ENCODE data around the gene OTX1.
"Not testable (repeated sequence)": the region's sequence is repeated elsewhere in the genome, so short reads cannot be mapped to it uniquely, and the experiment has no call there.

Gene OTX1

DNA sequence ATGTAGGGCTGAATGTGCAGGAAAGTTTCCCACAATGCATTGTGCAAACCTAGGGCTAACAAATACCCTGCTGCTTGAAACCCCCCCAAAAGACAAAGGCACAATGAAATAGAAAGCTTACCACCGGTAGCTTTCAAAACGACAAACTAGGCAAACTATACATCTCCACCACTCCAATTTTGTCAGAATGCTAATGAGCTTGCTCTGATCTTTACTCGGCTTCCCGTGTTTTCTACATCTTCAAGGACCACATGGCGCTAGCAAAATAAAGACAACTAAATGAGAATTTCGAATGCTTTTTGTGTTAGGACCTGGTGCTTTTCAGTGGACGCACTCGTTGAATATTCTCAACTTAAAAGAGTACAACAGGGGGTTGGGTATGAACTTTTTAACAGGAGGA, 37.2 kb upstream of the OTX1 start:
- Histone ChIP-seq H3K9me3 (ENCODE audit: insufficient read depth, low read length) (no peaks in the 10 kb centered on the region), H3K4me3 (ENCODE audit: insufficient read length, low read depth) (no peak overlapping the region), H3K36me3 (ENCODE audit: insufficient read depth, insufficient read length, low read length) (no peaks in the 10 kb centered on the region), H3K9ac (ENCODE audit: insufficient read length, low read depth) (no peak overlapping the region), H3K4me1 (ENCODE audit: insufficient read depth, insufficient read length) (no peaks in the 10 kb centered on the region), H3K27me3 (ENCODE audit: insufficient read depth, insufficient read length) (no peaks in the 10 kb centered on the region)
- DNase-seq (ENCODE audit: low read depth, low spot score), result no peak
- TF ChIP-seq YY1 (IDR thresholded peaks at IDR 0.05; ENCODE audit: insufficient read depth, insufficient read length) (no peak), ZNF274 (IDR thresholded peaks at IDR 0.05; ENCODE audit: low read depth, low read length) (no peak), SUZ12 (IDR thresholded peaks at IDR 0.05; ENCODE audit: extremely low read depth, insufficient read depth, insufficient read length) (no peak)

DNA sequence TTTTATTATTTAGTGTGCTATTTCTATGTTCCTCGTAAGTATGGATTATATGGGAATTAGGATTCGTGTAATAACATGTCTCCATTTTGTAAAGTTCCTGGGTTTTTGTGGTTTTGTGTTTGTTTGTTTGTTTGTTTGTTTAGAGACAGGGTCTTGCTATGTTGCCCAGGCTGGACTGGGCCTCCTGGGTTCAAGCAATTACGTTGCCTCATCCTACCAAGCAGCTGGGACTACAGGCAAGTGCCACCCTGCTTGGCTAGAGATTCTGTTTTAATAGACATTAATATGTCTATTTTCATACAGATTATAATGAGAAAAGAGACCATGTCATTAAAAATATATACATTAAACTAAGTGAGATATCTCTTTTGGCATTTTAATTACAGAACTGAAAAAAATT, 35.2 kb upstream of the OTX1 start:
- no peak for TF ChIP-seq YY1 (IDR thresholded peaks at IDR 0.05; ENCODE audit: insufficient read depth, insufficient read length)
- TF ChIP-seq SUZ12 (IDR thresholded peaks at IDR 0.05; ENCODE audit: extremely low read depth, insufficient read depth, insufficient read length), result no peak
- no peak for TF ChIP-seq ZNF274 (IDR thresholded peaks at IDR 0.05; ENCODE audit: low read depth, low read length)
- H3K9ac ChIP-seq (ENCODE audit: insufficient read length, low read depth), result no peak overlapping the region
- no peaks in the 10 kb centered on the region for H3K4me1 ChIP-seq (ENCODE audit: insufficient read depth, insufficient read length)
- no peak for DNase-seq (ENCODE audit: low read depth, low spot score)
- no peak overlapping the region for H3K4me3 ChIP-seq (ENCODE audit: insufficient read length, low read depth)
- H3K9me3 ChIP-seq (ENCODE audit: insufficient read depth, low read length), result no peaks in the 10 kb centered on the region
- H3K36me3 ChIP-seq (ENCODE audit: insufficient read depth, insufficient read length, low read length), result no peaks in the 10 kb centered on the region
- H3K27me3 ChIP-seq (ENCODE audit: insufficient read depth, insufficient read length), result no peaks in the 10 kb centered on the region

DNA sequence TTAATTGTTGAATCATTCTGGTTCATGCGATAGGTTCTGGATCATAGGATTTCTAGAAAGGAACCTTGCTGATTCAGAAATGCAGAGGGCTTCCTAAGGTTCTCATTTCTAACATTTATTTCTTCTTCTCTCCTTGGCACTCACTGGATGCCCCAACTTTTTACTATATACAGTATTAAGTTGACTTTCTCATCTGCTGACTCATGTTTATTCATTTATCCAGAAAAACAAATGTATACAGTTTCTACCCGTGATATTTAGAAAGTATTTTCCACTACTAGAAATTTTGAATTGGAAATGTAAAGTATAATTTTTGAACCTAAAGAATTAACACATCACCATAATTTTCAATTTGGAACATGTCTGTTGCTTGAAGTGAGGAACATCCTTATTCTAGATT, 32.2 kb upstream of the OTX1 start:
- Histone ChIP-seq H3K36me3 (ENCODE audit: insufficient read depth, insufficient read length, low read length) (no peaks in the 10 kb centered on the region), H3K4me3 (ENCODE audit: insufficient read length, low read depth) (no peak overlapping the region), H3K9ac (ENCODE audit: insufficient read length, low read depth) (no peak overlapping the region), H3K4me1 (ENCODE audit: insufficient read depth, insufficient read length) (no peaks in the 10 kb centered on the region), H3K27me3 (ENCODE audit: insufficient read depth, insufficient read length) (no peaks in the 10 kb centered on the region), H3K9me3 (ENCODE audit: insufficient read depth, low read length) (no peaks in the 10 kb centered on the region)
- no peak for DNase-seq (ENCODE audit: low read depth, low spot score)
- TF ChIP-seq ZNF274 (IDR thresholded peaks at IDR 0.05; ENCODE audit: low read depth, low read length), result no peak
- TF ChIP-seq YY1 (IDR thresholded peaks at IDR 0.05; ENCODE audit: insufficient read depth, insufficient read length), result no peak
- no peak for TF ChIP-seq SUZ12 (IDR thresholded peaks at IDR 0.05; ENCODE audit: extremely low read depth, insufficient read depth, insufficient read length)

DNA sequence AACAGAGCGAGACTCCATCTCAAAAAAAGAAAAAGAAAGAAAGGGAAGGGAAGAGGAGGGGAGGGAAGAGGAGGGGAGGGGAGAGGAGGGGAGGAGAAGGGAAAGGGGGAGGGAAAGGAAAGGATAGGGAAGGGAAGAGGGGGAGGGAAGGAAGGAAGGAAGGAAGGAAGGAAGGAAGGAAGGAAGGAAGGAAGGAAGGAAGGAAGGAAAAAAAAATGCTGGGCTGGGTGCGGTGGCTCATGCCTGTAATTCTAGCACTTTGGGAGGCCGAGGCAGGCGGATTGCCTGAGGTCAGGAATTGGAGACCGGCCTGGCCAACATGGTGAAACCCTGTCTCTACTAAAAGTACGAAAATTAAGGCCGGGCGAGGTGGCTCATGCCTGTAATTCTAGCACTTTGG, 30.9 kb upstream of the OTX1 start:
- not testable (repeated sequence) for H3K9ac ChIP-seq (ENCODE audit: insufficient read length, low read depth); H3K4me1 ChIP-seq (ENCODE audit: insufficient read depth, insufficient read length); H3K27me3 ChIP-seq (ENCODE audit: insufficient read depth, insufficient read length); H3K36me3 ChIP-seq (ENCODE audit: insufficient read depth, insufficient read length, low read length); DNase-seq (ENCODE audit: low read depth, low spot score); H3K9me3 ChIP-seq (ENCODE audit: insufficient read depth, low read length); H3K4me3 ChIP-seq (ENCODE audit: insufficient read length, low read depth)

DNA sequence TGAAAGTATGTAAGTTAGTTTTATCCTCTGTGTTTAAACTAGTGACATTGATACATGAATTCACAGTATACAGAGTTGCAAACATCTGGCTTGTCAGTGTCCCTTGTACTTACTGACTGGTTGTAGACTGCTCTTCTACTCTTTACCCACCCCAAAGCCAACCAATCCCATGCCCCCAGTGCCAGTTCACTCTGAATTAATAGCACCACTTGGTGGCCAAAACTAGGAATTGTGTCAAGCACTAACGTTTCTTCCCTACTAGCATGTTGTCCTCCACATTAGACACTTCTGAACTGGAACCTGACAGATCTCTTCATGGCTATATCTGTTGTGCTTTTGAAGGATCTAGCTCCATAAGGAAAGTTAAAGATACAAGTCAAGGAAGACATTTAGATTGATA, 27.2 kb upstream of the OTX1 start:
- Histone ChIP-seq H3K27me3 (ENCODE audit: insufficient read depth, insufficient read length) (no peaks in the 10 kb centered on the region), H3K4me3 (ENCODE audit: insufficient read length, low read depth) (no peak overlapping the region), H3K36me3 (ENCODE audit: insufficient read depth, insufficient read length, low read length) (no peaks in the 10 kb centered on the region), H3K9ac (ENCODE audit: insufficient read length, low read depth) (no peak overlapping the region), H3K4me1 (ENCODE audit: insufficient read depth, insufficient read length) (no peaks in the 10 kb centered on the region), H3K9me3 (ENCODE audit: insufficient read depth, low read length) (no peaks in the 10 kb centered on the region)
- TF ChIP-seq ZNF274 (IDR thresholded peaks at IDR 0.05; ENCODE audit: low read depth, low read length) (no peak), SUZ12 (IDR thresholded peaks at IDR 0.05; ENCODE audit: extremely low read depth, insufficient read depth, insufficient read length) (no peak), YY1 (IDR thresholded peaks at IDR 0.05; ENCODE audit: insufficient read depth, insufficient read length) (no peak)
- no peak for DNase-seq (ENCODE audit: low read depth, low spot score)

DNA sequence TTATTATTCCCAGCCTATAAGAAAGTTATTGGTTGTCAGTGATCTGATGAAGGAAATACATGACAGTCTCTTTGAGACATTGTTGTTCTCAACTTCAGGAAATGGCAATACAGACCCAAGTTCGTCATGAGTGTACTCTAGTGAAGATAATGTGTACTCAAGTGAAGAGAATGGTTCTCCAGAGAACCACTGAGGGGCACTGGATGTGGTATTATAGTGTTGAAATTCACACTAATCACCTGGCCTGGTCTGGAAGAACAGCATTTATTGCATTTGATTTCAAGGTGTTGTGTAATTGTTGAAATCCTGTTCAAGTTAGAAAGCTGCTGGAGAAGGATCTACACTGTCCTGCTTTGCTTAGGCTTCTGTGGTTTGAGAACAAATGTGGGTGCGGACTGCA, 23.4 kb upstream of the OTX1 start:
- Histone ChIP-seq H3K36me3 (ENCODE audit: insufficient read depth, insufficient read length, low read length) (no peaks in the 10 kb centered on the region), H3K4me1 (ENCODE audit: insufficient read depth, insufficient read length) (no peaks in the 10 kb centered on the region), H3K9ac (ENCODE audit: insufficient read length, low read depth) (no peak overlapping the region), H3K27me3 (ENCODE audit: insufficient read depth, insufficient read length) (no peaks in the 10 kb centered on the region), H3K9me3 (ENCODE audit: insufficient read depth, low read length) (no peaks in the 10 kb centered on the region), H3K4me3 (ENCODE audit: insufficient read length, low read depth) (no peak overlapping the region)
- no peak for DNase-seq (ENCODE audit: low read depth, low spot score)
- no peak for TF ChIP-seq SUZ12 (IDR thresholded peaks at IDR 0.05; ENCODE audit: extremely low read depth, insufficient read depth, insufficient read length)
- TF ChIP-seq ZNF274 (IDR thresholded peaks at IDR 0.05; ENCODE audit: low read depth, low read length), result no peak
- no peak for TF ChIP-seq YY1 (IDR thresholded peaks at IDR 0.05; ENCODE audit: insufficient read depth, insufficient read length)

DNA sequence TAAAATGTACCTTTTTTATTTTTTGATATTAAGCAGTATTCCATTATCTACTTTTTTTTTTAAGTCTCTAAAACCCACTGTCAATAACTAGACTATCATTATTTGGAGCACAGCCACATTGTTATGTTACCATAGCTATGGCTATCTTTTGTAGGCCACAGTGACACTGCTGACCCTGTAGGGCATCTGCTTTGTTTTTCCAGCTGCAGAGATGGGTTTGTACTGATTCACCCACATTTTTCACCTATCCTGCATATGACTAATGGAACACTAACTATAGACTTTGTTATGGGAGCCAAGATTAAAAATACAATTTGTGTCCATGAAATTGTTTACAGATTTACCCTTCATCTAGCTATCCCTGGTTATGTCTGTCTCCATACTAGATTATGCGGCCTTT, 21.6 kb upstream of the OTX1 start:
- Histone ChIP-seq H3K4me3 (ENCODE audit: insufficient read length, low read depth) (no peak overlapping the region), H3K9ac (ENCODE audit: insufficient read length, low read depth) (no peak overlapping the region), H3K4me1 (ENCODE audit: insufficient read depth, insufficient read length) (no peaks in the 10 kb centered on the region), H3K27me3 (ENCODE audit: insufficient read depth, insufficient read length) (no peaks in the 10 kb centered on the region), H3K36me3 (ENCODE audit: insufficient read depth, insufficient read length, low read length) (no peaks in the 10 kb centered on the region), H3K9me3 (ENCODE audit: insufficient read depth, low read length) (no peaks in the 10 kb centered on the region)
- DNase-seq (ENCODE audit: low read depth, low spot score), result no peak
- no peak for TF ChIP-seq SUZ12 (IDR thresholded peaks at IDR 0.05; ENCODE audit: extremely low read depth, insufficient read depth, insufficient read length)
- no peak for TF ChIP-seq ZNF274 (IDR thresholded peaks at IDR 0.05; ENCODE audit: low read depth, low read length)
- TF ChIP-seq YY1 (IDR thresholded peaks at IDR 0.05; ENCODE audit: insufficient read depth, insufficient read length), result no peak

DNA sequence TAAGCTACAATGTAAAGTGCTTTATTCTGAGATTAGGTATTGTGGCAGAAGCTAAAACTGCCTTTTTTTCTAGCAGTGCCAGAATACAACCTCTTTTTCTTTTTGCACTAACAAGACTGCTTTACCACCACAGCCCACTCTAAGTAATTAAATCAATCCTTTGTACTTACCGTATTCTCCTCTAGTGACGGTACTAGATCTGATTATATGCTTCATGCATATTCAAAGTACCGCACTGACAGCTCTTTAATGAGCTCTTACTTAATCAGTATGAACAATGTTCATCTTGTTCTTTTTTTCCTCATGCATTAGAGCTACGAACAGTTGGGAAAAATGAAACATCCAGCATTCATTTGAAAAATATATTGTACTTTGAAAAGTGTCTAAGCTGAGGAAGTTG, 16.1 kb upstream of the OTX1 start:
- no peak for TF ChIP-seq ZNF274 (IDR thresholded peaks at IDR 0.05; ENCODE audit: low read depth, low read length)
- TF ChIP-seq SUZ12 (IDR thresholded peaks at IDR 0.05; ENCODE audit: extremely low read depth, insufficient read depth, insufficient read length), result no peak
- no peak for TF ChIP-seq YY1 (IDR thresholded peaks at IDR 0.05; ENCODE audit: insufficient read depth, insufficient read length)
- no peak overlapping the region for H3K9ac ChIP-seq (ENCODE audit: insufficient read length, low read depth)
- no peaks in the 10 kb centered on the region for H3K27me3 ChIP-seq (ENCODE audit: insufficient read depth, insufficient read length)
- H3K36me3 ChIP-seq (ENCODE audit: insufficient read depth, insufficient read length, low read length), result no peaks in the 10 kb centered on the region
- H3K9me3 ChIP-seq (ENCODE audit: insufficient read depth, low read length), result no peaks in the 10 kb centered on the region
- no peak for DNase-seq (ENCODE audit: low read depth, low spot score)
- H3K4me1 ChIP-seq (ENCODE audit: insufficient read depth, insufficient read length), result no peaks in the 10 kb centered on the region
- H3K4me3 ChIP-seq (ENCODE audit: insufficient read length, low read depth), result no peak overlapping the region
